OCI-LY1 (cell line): ENCODE measurements around the gene ECSCR.

Experiments used
- EZH2 ChIP-seq: fragments of 200-600 bp; sonication (generic), shearing (Covaris generic); IDR thresholded peaks from 2 replicates; pipeline ENCODE4 v1.8.0; 2017; ENCODE audit warnings: borderline replicate concordance, mixed run types, mild to moderate bottlenecking, antibody characterized with exemption, low read length, moderate library complexity, mixed read lengths
- TF ChIP-seq, protein P1 (sequence below): fragments of 200-600 bp; sonication (generic), shearing (Covaris generic); IDR thresholded peaks from 2 replicates; pipeline ENCODE4 v1.5.1; 2017; ENCODE audit warnings: mild to moderate bottlenecking, antibody characterized with exemption, low read length, moderate library complexity, mixed read lengths

DNA sequence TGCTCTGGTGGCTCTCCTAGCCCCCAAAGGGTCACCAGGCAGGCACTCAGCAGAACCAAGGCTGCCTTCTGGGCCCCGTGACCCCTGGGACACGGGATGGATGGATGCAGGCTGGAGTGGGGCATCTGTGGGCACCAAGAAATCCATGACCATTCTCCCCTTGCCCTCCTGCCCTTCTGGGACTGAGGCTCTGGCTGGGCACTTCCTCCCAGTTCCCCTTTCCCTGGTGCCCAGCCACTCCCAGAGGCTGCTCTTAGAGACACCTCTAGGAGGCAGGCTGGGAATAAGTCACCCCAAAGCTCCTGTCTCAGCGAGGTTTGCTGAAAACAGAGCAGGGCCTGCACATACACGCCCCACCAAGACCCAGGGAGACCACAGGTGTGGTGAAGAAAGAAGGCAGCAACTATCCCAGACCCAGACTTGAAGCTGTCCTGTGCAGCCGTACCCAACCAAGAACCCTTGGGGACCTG, 19.1 kb upstream of the ECSCR start:
- TF ChIP-seq, protein P1, sequence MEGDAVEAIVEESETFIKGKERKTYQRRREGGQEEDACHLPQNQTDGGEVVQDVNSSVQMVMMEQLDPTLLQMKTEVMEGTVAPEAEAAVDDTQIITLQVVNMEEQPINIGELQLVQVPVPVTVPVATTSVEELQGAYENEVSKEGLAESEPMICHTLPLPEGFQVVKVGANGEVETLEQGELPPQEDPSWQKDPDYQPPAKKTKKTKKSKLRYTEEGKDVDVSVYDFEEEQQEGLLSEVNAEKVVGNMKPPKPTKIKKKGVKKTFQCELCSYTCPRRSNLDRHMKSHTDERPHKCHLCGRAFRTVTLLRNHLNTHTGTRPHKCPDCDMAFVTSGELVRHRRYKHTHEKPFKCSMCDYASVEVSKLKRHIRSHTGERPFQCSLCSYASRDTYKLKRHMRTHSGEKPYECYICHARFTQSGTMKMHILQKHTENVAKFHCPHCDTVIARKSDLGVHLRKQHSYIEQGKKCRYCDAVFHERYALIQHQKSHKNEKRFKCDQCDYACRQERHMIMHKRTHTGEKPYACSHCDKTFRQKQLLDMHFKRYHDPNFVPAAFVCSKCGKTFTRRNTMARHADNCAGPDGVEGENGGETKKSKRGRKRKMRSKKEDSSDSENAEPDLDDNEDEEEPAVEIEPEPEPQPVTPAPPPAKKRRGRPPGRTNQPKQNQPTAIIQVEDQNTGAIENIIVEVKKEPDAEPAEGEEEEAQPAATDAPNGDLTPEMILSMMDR = no peak
- TF ChIP-seq EZH2 = no peak
